ENCODE results near the gene KCNK3.

KCNK3 gene

DNA sequence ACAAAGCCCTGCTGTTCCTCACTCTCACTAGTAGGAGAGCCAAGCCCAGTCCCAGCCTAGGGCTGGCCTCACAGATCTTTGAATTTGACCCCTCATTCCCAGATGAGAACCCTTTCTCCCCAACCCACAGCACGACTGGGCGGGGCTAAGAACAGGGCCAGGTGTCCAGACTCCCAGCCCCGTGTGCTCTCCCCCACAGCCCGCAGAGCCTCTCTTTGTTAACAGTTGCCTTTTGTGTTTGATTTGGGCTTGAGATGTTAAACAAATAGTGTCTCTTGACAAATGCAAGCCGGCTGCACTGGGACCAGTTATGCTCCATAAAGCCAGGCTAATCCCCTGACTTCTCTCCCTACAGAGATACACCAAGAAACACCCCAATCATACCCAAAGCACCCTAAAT lies 4.7 kb upstream of the KCNK3 start:
- H3K4me1 Mint-ChIP-seq (ENCODE audit: low read depth), result no peaks in the 10 kb centered on the region
- peaks cover 37% of the 10 kb centered on the region for H3K27me3 Mint-ChIP-seq (ENCODE audit: low read depth)
- H3K4me3 Mint-ChIP-seq, result no peak overlapping the region
- no peaks in the 10 kb centered on the region for H3K9me3 Mint-ChIP-seq
- no peaks in the 10 kb centered on the region for H3K36me3 Mint-ChIP-seq (ENCODE audit: low read depth)
- no peak for DNase-seq (ENCODE audit: low spot score)
- no peak overlapping the region for H3K27ac Mint-ChIP-seq

DNA sequence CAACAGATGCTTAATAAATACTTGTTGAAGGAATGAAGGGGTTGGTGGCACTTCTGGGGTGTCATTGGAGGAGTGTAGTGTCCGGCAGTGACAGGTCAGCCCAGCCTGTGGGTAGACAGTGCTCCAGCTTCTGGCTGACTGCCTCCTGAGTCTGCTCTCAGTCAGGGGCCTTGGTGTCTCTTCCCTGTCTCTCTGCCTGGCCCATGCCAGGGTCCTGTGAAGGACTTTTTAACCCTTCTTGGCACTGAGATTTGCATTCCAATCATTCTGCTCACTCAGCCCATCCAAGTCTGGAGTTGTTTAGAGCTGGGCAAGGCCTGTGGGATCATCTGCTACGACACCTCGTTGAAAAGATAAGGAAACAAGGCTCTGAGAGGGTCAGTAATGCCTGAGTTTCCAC lies 1.4 kb upstream of the KCNK3 start:
- no peak for DNase-seq (ENCODE audit: low spot score)
- H3K9me3 Mint-ChIP-seq, result no peaks in the 10 kb centered on the region
- no peaks in the 10 kb centered on the region for H3K4me1 Mint-ChIP-seq (ENCODE audit: low read depth)
- H3K27ac Mint-ChIP-seq, result no peak overlapping the region
- H3K36me3 Mint-ChIP-seq (ENCODE audit: low read depth), result no peaks in the 10 kb centered on the region
- H3K4me3 Mint-ChIP-seq, result no peak overlapping the region
- H3K27me3 Mint-ChIP-seq (ENCODE audit: low read depth), result peaks cover 53% of the 10 kb centered on the region

DNA sequence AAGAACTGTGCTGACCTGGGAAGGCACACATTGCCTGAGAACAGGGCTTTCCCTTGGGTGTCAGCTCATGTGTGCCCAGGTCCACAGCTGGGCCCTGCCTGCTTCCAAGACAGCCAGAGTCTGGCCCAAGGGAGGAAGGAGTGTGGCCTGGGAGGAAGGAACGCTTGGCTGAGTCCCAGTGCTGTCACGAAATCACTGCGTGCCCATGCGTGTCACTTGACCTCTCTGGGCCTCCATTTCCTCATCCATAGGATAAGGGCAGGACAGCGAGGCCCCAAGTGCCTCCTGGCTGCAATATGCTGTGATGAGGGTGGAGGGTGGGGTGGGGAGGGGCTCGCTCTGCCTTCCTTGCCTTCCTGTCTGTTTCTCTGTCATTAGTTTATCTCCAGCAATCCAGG lies 642 bp upstream of the KCNK3 start:
- Mint-ChIP-seq H3K27ac (no peak overlapping the region), H3K4me3 (no peak overlapping the region), H3K4me1 (ENCODE audit: low read depth) (no peaks in the 10 kb centered on the region), H3K9me3 (no peaks in the 10 kb centered on the region), H3K27me3 (ENCODE audit: low read depth) (peaks cover 46% of the 10 kb centered on the region), H3K36me3 (ENCODE audit: low read depth) (no peaks in the 10 kb centered on the region)
- DNase-seq (ENCODE audit: low spot score), result no peak

DNA sequence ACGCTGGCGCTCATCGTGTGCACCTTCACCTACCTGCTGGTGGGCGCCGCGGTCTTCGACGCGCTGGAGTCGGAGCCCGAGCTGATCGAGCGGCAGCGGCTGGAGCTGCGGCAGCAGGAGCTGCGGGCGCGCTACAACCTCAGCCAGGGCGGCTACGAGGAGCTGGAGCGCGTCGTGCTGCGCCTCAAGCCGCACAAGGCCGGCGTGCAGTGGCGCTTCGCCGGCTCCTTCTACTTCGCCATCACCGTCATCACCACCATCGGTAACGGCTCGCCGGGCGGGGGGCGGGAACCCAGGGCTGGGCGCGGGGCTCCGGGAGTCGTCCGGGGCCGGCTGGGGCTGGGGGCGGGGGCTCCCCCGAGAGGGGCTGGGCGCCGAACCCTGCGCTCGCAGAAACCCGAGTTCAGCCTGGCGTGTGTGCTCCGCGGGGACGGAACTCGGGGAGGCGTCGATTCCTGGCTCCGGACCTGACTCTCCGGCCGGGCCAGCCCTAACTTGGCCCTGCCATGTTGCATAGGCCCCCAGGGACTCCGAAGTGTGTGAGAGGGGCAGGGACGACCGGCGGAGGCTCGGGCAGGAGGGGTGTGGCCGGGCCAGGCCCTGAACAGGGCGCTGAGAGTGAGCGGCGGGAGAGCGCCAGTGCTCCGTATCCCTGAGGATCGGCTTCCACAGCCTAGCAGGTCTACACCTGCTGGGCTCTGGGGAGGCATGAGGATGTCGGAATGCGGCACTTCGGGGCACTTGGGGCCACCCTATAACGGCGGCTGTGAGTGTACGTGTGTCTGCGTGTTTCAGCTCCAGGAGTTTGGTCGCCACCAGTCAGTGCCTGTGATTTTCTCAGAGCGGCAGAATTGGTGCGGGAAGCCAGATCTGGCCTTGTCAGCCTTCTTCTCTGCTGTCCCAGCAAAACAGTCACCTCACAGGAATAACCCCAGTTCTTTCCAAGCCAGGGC lies 651 bp downstream of the KCNK3 start:
- no peak overlapping the region for H3K4me3 Mint-ChIP-seq
- no peaks in the 10 kb centered on the region for H3K4me1 Mint-ChIP-seq (ENCODE audit: low read depth)
- no peak for DNase-seq (ENCODE audit: low spot score)
- H3K27me3 Mint-ChIP-seq (ENCODE audit: low read depth), result peaks cover 39% of the 10 kb centered on the region
- H3K27ac Mint-ChIP-seq, result no peak overlapping the region
- H3K9me3 Mint-ChIP-seq, result no peaks in the 10 kb centered on the region
- no peaks in the 10 kb centered on the region for H3K36me3 Mint-ChIP-seq (ENCODE audit: low read depth)

DNA sequence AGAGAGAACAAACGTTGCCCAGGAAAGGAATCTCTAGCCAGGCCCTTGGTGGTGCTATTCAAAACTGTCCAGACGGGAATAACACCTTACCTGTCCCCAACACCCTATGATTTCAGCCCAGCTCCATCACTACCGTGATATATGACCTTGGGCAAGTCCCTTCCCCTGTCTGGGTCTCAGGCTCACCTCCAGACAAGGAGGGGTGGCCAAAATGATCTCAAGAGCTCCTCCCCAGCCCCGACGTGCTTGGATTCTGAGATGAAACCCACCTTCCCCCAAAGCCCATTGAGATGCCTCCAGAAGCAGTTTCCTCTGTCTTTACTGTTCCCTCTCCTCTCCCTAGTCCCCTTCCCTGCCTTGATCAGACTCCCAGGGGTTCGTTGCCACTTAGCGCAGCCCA lies 1.5 kb downstream of the KCNK3 start:
- no peak overlapping the region for H3K27ac Mint-ChIP-seq
- no peaks in the 10 kb centered on the region for H3K36me3 Mint-ChIP-seq (ENCODE audit: low read depth)
- no peaks in the 10 kb centered on the region for H3K9me3 Mint-ChIP-seq
- H3K4me1 Mint-ChIP-seq (ENCODE audit: low read depth), result no peaks in the 10 kb centered on the region
- no peak overlapping the region for H3K4me3 Mint-ChIP-seq
- H3K27me3 Mint-ChIP-seq (ENCODE audit: low read depth), result peaks cover 38% of the 10 kb centered on the region
- DNase-seq (ENCODE audit: low spot score), result no peak

DNA sequence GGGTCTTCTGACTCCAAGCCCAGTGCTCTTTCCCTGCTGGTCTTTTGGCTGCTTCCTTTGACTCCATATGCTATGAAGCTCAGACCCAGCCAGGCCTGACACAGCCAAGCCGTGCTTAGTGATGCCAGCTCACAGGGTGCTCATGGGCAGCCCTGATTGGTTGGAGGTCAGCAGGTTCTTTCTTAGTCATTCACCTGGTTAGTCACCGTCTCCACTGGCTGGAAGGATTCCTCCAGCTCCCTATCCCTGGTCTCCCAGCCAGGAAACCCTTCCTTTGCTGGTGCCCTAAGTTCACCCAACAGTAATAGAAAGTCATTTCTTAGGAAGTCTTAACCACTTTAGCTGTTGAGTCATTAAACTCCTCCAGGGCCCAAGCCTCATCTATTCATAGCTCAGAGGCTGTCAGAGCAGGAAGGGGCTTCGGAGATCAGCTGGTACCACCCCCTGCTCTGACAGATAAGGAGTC lies 3.9 kb downstream of the KCNK3 start:
- no peak for DNase-seq (ENCODE audit: low spot score)
- Mint-ChIP-seq H3K4me1 (ENCODE audit: low read depth) (no peaks in the 10 kb centered on the region), H3K4me3 (no peak overlapping the region), H3K36me3 (ENCODE audit: low read depth) (no peaks in the 10 kb centered on the region), H3K9me3 (no peaks in the 10 kb centered on the region), H3K27me3 (ENCODE audit: low read depth) (peaks cover 35% of the 10 kb centered on the region), H3K27ac (no peak overlapping the region)

DNA sequence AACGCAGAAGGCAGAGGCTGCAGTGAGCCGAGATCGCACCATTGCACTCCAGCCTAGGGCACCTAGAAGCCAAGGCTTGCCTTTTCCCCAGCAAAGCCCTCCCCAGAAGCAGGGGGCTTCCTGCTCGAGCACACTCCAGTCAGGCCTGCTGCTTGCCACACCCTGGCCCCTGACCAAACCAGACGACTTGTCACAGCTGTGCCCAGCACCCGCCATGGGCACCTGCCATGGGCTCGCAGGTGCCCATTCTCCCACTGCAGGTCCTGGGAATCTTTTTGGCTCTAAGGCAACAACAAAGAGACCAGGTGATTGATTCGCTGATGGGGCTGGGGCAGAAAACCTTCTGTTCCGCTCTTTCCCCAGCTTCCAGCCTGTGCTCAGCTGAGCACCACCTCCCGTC lies 4.9 kb downstream of the KCNK3 start:
- Mint-ChIP-seq H3K4me1 (ENCODE audit: low read depth) (no peaks in the 10 kb centered on the region), H3K9me3 (no peaks in the 10 kb centered on the region), H3K27me3 (ENCODE audit: low read depth) (peaks cover 29% of the 10 kb centered on the region), H3K27ac (no peak overlapping the region), H3K4me3 (no peak overlapping the region), H3K36me3 (ENCODE audit: low read depth) (no peaks in the 10 kb centered on the region)
- no peak for DNase-seq (ENCODE audit: low spot score)

DNA sequence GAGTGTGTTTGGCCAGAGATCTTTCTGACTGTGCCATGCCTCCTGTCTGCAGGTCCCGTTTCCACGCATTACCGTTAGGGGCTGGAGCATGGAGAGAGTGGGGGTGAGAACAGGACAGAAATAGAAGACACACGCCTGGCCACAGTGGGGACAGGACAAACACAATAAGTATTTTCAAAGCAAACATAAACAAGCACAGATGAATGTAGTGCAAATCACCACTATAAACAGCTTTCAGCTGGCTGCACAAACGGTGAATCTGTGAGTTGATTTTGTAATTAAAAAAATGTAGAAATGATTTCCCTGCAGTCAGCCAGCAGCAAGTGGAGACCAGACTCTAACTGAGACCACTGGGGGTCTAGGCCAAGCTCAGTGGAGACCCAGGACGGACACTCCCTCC lies 6.8 kb downstream of the KCNK3 start:
- Mint-ChIP-seq H3K27ac (no peak overlapping the region), H3K4me1 (ENCODE audit: low read depth) (no peaks in the 10 kb centered on the region), H3K27me3 (ENCODE audit: low read depth) (peaks cover 18% of the 10 kb centered on the region), H3K9me3 (no peaks in the 10 kb centered on the region), H3K4me3 (no peak overlapping the region), H3K36me3 (ENCODE audit: low read depth) (no peaks in the 10 kb centered on the region)
- DNase-seq (ENCODE audit: low spot score), result no peak

DNA sequence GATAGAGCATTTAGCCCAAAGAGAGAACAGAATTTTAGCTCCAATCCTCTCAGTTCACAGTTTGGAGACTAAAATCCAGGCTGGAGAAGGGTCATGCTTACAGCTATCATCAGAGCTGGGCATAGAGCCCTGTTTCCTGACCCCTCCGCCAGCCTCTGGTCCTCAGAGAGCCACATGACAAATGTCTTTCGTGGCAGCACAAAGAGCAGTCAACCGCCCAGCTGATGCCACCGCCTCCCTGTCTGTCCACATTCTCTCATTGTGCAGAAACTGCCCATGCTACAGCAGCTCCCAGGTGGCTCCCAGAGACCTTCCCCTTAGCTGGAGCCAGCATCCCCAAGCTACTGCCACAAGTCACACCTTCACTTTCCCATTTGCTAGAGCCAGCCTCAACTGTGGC lies 7.6 kb downstream of the KCNK3 start:
- H3K4me3 Mint-ChIP-seq, result no peak overlapping the region
- peaks cover 12% of the 10 kb centered on the region for H3K27me3 Mint-ChIP-seq (ENCODE audit: low read depth)
- no peak overlapping the region for H3K27ac Mint-ChIP-seq
- no peaks in the 10 kb centered on the region for H3K4me1 Mint-ChIP-seq (ENCODE audit: low read depth)
- H3K36me3 Mint-ChIP-seq (ENCODE audit: low read depth), result no peaks in the 10 kb centered on the region
- DNase-seq (ENCODE audit: low spot score), result no peak
- H3K9me3 Mint-ChIP-seq, result no peaks in the 10 kb centered on the region

DNA sequence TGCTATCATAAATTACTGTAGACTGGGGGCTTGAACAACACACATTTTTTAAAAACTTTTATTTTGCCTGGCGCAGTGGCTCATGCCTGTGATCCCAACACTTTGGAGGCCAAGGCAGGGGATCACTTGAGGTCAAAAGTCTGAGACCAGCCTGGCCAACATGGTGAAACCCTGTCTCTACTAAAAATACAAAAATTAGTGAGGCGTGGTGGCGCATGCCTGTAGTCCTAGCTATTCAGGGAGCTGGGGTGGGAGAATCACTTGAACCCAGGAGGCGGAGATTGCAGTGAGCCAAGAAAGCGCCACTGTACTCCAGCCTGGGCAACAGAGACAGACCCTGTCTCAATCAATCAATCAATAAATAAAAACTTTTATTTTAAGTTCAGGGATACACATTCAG lies 9.1 kb downstream of the KCNK3 start:
- no peak overlapping the region for H3K4me3 Mint-ChIP-seq
- no peaks in the 10 kb centered on the region for H3K36me3 Mint-ChIP-seq (ENCODE audit: low read depth)
- H3K27ac Mint-ChIP-seq, result no peak overlapping the region
- DNase-seq (ENCODE audit: low spot score), result no peak
- H3K9me3 Mint-ChIP-seq, result no peaks in the 10 kb centered on the region
- H3K4me1 Mint-ChIP-seq (ENCODE audit: low read depth), result no peaks in the 10 kb centered on the region
- H3K27me3 Mint-ChIP-seq (ENCODE audit: low read depth), result peaks cover 7% of the 10 kb centered on the region

DNA sequence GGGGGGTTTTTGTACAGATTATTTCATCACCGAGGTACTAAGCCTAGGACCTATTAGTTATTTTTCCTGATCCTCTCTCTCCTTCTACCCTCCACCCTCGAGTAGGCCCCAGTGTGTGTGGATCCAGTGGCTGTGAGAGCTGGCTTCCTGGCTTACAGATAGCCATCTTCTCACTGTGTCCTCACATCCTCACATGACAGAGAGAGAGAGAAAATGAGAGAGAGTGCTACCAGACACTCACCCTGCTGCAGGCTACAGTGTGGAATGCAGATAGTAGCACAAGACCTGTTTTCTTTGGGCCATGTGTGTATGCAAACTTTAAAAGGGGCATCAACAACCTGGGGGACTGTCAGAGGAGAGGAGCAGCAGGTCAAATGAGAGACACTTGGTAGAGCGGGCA lies 9.5 kb downstream of the KCNK3 start:
- Mint-ChIP-seq H3K27ac (no peak overlapping the region), H3K4me3 (no peak overlapping the region), H3K27me3 (ENCODE audit: low read depth) (peaks cover 7% of the 10 kb centered on the region), H3K36me3 (ENCODE audit: low read depth) (no peaks in the 10 kb centered on the region), H3K9me3 (no peaks in the 10 kb centered on the region), H3K4me1 (ENCODE audit: low read depth) (no peaks in the 10 kb centered on the region)
- DNase-seq (ENCODE audit: low spot score), result no peak

DNA sequence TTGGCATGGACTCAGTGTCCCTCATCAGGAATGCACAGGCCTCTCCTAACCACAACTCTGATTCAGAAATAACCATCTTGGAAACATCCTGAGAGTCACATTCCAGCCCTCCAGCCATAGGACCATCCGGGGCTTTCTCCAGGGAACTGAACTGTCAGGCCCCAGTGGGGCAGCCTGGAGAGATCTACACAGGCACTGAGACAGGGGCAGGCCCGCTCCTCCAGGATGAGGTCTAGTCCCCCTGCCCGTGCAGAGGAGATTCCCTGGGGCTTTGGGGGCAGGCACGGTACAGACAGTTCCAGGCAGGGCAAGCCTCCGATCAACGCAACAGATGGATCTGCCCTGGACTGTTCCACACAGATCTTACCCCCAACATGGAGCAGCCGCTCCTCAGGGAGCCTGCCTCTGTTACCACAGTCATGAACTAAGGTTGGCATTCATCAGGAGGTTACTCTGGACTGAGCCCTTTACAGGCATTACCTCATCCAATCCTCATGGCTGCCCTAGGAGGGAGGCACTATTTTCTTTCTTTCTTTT lies 12.0 kb downstream of the KCNK3 start:
- Mint-ChIP-seq H3K9me3 (no peaks in the 10 kb centered on the region), H3K4me1 (ENCODE audit: low read depth) (no peaks in the 10 kb centered on the region), H3K4me3 (no peak overlapping the region), H3K27ac (no peak overlapping the region), H3K27me3 (ENCODE audit: low read depth) (peaks cover 5% of the 10 kb centered on the region), H3K36me3 (ENCODE audit: low read depth) (no peaks in the 10 kb centered on the region)
- DNase-seq (ENCODE audit: low spot score), result no peak

DNA sequence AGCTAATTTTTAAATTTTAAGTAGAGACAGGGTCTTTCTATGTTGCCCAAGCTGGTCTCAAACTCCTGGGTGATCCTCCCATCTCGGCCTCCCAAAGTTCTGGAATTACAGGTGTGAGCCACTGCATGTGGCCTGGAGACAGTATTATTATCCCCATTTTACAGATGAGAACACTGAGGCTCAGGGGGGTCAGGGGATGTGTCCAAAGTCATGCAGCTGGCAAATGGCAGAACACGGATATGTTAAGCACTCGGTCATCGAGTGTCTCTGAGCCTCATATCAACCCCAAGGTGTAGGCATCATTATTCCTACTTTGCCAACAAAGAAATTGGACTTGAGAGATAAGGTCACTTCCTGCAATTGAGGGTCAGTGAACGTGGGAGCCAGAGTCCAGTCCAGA lies 12.6 kb downstream of the KCNK3 start:
- no peak overlapping the region for H3K27ac Mint-ChIP-seq
- H3K4me3 Mint-ChIP-seq, result no peak overlapping the region
- no peaks in the 10 kb centered on the region for H3K4me1 Mint-ChIP-seq (ENCODE audit: low read depth)
- no peak for DNase-seq (ENCODE audit: low spot score)
- H3K9me3 Mint-ChIP-seq, result no peaks in the 10 kb centered on the region
- H3K27me3 Mint-ChIP-seq (ENCODE audit: low read depth), result peaks cover 5% of the 10 kb centered on the region
- H3K36me3 Mint-ChIP-seq (ENCODE audit: low read depth), result no peaks in the 10 kb centered on the region

DNA sequence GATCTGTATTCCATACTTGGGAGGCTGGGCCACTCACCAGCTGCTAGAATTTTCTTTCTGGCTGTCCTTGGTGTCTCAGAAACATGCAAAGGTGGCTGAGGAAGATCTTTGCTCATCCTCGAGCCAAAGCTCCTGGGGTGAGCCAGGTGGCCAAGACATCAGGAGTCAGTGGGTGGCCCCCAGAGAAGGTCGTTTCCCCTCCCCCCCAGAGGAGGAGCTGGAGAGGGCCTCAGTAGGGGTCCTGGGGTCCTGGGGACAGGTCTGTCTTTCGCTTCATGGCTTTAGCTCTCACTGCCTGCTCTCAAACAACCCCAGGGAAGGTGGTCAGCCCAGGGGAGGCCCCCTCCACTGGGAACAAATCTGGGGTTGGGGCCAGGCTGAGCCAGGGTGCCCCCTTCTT lies 13.6 kb downstream of the KCNK3 start:
- Mint-ChIP-seq H3K27me3 (ENCODE audit: low read depth) (no peaks in the 10 kb centered on the region), H3K27ac (no peak overlapping the region), H3K4me3 (no peak overlapping the region), H3K4me1 (ENCODE audit: low read depth) (no peaks in the 10 kb centered on the region), H3K9me3 (no peaks in the 10 kb centered on the region), H3K36me3 (ENCODE audit: low read depth) (no peaks in the 10 kb centered on the region)
- DNase-seq (ENCODE audit: low spot score), result no peak
